Cortex of kidney (tissue), 1 donor: ENCODE measurements around the gene KCMF1.

ENCODE experiments used
- DNase-seq: peaks from one replicate; lab custom pipeline; 2025; lab: John Stamatoyannopoulos, UW

The KCMF1 gene

DNA sequence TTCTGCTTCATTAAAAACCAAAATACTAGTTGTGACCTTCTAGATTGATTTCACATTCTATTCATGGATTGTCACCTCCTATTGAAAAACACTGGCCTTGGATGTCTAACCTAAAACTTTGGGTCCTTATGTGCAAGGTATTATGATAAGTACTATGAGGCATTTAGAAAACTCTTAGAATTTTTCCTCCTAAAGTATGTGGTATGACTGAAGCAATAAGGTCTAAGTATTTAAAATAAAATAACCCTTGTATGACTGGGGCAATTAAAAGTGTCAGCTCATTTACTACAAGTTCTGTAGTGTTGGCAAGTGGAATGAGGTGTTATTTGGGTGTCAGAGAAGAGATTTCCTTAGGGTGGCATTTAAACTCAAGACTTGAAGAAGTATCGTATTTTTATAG is 15.1 kb downstream of the KCMF1 start:
- DNase-seq: no peak

DNA sequence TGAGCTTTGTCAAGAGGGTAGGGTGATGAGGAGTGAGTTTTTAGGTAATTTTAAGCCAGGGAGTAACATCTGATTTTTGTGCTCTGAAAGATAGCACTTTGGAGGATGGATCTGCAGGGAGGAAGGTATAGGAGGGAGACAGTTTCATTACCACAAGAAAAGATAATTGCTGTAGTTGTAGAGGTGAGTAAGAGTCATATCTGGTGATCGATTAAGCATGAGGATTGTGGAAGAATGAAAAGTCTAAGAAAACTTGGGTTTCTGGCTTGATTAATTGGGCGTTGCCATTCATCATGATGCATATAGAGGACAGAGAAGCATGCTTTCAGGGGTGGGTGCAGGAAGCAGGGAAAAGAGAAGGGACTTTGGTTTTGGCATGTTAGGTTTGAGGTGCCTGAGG is 18.5 kb downstream of the KCMF1 start:
- DNase-seq: no peak

DNA sequence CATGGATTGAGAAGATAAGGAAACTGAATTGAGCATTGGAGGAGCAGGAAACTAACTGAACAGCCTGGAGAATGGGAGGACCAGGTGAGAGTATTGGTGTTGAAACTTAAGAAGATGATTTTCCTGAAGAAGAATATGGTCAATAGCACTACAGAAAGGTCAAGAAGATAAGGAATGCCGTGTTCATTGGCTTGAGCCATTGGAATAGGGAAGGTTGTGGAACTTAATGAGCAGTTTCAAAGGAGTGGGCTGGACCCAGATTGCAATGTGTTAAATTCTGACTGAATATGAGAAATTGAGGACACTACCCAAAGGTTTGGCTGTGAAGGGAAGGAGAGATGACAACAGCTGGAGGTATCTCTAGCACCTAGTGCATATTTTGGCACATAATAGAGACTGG is 19.0 kb downstream of the KCMF1 start:
- DNase-seq: no peak

DNA sequence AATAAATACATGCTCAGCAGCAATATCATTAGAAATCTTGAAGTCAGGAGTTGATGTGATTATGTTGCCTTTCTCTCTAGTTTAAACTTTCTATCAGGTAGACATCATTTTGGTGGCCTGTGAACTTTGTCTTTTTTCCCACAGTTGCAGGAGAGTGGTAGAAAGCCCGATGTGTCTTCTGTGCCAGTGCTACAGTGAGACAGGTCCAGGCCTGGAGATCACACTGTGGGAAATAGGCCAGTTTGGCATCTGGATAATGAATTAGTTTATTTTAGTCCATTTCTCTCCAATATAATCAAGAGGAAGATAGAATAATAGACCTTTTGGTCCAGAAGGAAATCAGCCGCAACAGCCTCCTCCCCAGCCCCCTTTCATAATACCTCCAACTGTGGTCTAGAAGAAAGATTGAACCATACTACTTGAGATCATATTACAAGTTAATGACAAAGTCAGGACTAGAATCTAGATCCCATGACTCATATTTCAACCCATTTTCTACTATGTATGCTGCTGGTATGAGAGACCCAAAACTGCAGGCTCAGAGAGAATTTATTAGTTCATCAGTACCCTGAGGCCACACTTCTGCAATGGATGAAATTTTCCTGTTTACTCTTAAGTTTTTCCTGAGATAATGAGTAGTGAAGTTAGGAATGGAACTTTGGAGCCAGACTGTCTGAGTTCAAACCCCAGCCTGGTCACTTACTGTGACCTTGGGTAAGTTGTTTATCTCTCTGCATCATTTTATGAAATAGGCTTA is 20.6 kb downstream of the KCMF1 start:
- DNase-seq: no peak

DNA sequence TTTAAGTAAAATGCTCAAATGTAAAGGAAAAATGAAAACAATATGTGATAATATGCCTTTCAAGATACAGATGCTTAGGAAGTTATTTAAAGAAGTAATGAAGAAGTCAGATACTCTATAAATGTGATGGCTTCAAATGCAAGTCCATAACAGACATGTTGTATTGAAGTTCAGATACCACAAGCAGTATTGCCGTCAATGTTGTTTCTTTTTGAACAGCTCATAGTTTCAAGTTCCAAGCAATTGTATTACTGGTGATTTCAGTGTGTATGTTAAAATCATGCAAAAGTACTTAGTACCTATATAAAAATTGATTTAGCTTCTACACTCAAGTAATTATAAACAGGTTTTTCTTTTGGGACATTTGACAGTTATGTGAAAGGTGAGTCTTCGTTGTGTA is 24.9 kb downstream of the KCMF1 start:
- DNase-seq: no peak

DNA sequence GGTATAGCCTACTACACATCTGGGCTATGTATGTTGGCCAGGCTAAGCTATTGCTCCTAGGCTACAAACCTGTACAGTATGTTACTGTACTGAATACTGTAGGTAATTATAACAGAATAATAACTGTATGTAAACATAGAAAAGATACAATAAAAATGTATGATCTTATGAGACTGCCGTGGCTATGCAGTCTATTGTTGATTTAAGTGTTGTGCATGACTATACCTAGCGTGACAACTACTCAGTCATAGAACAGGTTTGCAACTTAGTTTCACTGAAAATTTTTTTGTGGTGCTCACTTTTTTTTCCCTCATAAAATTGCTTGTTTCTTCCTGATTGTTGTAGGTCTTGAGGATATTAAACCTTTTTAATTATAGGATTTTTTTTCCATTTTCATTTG is 25.9 kb downstream of the KCMF1 start:
- no peak for DNase-seq

DNA sequence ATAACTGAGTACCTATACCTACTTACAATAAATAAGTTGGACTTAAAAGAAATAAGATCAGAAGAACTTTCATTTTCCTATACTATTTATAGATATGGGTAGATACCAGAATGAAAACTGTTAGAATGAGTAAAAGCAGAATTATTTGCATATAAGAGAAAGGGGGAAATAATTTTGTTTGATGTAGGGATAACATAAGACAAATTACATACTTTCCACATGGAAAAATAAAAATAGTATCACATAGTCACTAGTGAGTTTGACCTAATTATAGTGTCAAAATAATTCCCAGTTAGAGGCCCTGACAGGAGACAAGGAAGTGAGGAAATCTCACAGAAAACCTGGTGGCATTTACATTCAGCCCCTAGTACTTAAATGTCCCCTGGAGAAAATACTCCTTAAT is 28.6 kb downstream of the KCMF1 start:
- no peak for DNase-seq

DNA sequence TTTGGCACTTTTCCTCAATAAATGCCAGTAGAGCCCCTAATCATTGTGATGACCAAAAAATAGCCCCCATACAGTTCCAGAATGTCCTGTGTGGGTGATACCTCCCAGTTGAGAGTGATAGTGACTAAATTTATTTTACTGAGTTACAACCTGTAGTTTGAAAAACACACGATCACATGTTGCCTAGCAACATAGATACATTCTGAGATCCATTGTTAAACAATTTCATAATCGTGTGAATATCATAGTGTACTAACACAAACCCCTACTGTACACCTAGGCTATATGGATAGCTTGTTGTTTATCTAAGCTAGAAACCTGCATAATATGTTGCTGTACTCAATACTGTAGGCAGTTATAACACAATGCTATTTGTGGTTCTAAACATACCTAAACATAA is 30.6 kb downstream of the KCMF1 start:
- DNase-seq: no peak

DNA sequence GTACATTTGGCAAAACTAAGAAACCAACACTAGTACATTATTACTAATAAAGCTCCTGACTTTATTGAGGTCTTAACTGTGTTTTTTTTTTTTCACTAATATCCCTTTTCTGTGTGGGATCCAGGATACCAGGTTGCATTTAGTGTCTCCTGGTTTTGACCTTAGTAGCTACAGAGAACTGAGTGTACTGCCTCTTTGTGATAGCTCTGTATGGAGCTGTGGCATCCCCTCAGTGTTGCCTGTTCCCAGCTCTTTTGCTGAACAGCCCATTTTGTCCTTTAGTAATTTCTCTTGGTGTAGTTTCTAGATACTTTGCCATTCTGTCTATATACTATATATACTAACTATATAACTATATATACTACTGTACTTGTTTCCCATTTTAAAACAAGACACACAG is 31.6 kb downstream of the KCMF1 start:
- no peak for DNase-seq

DNA sequence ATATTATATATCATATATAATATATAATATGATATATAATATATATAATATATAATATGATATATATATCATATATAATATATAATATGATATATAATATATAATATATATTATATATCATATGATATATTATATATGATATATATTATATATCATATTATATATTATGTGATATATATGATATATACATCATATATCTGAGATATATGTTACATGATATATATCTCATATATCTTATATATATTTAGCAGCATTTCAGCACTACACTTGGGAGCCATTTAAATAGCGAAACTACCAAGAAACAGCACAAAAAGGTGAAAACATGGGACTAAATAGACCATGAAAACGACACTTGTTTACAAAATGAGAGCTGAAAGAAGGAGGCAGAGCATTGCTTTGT is 37.3 kb downstream of the KCMF1 start:
- no peak for DNase-seq

DNA sequence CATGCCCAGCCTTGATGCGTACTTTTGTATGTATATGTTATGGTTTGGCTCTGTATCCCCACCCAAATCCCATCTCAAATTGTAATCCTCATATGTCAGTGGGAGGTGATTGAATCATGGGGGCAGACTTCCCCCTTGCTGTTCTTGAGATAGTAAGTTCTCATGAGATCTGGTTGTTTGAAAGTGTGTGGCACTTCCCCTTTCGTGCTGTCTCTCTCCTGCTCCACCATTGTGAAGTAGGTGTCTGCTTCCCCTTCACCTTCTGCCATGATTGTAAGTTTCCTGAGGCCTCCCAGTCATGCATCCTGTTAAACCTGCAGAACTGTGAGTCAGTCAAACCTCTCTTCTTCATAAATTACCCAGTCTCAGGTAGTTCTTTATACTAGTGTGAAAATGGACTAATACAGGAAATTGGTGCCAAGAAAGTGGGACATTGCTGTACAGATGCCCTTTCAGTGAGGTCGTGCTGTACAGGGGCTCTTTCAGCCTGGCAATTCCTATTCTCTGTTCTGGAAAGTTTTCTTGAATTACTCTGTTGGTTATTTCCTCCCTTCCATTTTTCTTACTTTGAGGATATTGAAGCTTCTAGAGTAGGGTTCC is 38.2 kb downstream of the KCMF1 start:
- no peak for DNase-seq

DNA sequence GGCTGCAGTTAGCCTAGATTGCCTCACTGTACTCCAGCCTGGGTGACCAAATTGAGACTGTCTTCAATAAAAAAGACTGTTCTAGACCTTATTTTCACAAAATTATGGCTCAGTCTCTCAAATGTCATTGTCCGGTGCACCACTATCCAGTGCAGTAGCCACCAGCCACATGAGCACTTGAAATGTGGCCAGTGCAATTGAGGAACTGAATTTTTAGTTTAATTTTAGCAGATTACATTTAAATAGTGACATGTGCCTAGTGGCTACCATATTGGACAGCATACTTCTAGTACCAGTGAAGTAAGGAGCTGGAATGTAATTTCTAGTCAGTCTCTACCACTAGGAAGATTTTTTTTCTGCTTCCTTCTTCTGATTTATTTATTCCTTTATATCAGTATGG is 39.4 kb downstream of the KCMF1 start:
- no peak for DNase-seq

DNA sequence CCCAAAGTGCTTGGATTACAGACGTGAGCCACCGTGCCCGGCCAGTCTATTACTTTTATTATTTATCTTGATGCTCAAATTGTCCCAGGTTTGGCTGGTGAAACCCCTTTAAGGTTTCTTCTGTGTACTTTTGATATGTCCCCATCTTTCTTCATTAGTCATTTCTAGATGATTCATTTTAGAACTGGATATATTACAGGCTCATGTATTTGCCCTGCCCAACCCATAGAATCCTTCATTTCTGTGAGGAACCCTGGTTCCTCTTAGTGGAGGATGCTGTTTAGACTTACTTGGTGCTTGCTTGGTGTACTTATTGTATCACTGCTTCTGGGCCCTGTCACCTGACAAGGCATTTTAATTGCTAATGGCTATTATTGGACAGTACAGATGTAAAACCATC is 40.1 kb downstream of the KCMF1 start:
- DNase-seq: no peak

DNA sequence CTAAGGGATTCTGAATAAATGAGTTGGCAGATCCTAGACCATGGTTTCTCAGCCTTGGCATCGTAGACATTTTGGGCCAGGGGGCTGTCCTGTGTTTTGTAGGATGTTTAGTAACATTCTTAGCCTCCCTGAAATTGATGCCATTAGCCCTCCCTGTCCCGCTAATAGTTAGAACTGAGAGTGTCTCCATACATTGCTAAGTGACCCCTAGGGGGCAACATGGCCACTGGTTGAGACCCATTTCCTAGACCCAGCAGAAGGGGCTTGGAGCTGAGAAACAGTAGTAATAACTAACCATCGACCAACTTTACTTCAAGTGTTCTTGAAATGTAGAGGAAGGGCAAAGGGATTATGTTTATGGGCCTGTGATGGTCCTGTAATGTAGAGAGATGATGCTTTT is 40.8 kb downstream of the KCMF1 start:
- no peak for DNase-seq

DNA sequence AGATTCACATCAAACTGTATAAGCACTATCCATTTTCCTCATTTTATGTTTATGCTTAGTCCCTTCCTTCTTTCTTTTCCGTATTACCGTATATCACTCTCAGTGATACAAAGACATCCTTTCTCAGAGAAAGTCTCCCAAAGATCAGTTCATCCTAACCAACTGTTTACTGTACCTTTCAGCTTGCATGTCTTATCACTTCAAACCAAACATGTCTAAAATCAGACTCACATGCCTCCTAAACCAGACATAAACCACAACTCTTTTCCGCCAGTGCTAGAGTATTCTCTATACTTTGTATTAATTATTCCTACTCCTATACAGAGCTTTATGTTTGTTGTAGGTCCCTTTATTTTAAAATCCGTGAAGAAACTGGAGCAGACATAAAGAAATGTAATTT is 41.5 kb downstream of the KCMF1 start:
- no peak for DNase-seq

DNA sequence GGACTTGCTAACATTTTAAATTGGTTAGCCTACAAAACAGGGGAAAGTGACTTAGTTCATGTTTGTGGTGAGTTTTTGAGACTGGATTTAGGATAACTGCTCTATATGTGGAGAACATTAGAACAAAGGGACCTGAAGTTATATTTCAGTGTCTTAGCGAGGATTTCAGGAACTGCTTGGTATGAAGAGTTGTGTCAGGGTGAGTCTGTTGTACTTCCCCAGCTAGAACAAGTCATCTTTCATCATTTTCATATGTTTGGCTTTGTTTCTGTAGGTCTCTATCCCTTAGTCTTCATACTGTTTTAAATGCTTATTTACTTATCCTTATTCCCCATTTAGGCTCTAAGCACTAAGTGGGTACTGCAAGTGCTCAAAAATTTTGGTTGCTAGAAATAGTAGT is 41.9 kb downstream of the KCMF1 start:
- no peak for DNase-seq

DNA sequence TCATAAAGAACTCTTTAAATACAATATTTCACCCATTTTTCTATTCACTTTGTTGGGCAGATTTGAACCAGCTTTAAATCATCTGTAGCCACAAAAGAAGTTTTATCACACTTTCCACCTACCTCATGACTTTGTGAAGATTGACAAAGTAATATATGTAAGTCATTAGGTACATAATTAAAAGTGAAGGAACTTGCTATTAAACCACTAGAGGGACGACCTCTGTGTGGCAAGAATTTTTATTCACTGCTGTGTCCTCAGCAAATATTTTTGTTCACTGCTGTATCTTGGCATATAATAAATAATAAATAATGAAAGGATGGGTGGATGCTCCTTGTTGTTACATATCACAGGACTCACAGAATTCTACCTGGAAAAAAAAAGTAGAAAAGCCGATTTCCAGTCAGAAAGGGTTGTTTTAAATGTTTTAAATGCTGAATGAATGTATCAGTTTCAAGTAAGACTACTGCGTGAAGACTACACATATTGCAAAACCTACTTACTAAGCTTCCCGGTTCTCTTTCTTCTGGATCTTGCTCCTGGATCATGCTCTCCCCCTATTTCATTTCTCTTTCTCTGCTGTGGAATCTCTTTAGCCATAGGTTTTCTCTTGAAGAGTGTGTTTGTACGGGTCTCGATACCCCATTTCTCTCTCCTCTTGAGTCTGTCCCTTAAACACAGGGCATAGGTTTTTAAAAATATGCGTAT is 44.8 kb downstream of the KCMF1 start:
- no peak for DNase-seq

DNA sequence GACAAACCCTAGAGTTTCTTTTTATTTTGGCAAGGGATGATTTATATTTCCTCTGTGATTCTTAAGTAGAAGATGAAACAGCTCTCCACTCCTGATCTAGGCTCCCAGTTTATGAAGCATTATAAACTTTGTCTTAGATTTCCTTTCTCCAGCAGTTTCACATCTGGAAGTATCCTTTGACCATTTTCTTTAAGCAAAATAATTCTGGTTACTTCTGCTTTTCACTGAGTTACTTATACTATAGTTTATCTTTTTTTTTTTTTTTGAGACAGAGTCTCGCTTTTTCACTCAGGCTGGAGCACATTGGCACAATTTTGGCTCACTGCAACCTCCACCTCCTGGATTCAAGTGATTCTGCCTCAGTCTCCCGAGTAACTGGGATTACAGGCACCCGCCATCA is 45.5 kb downstream of the KCMF1 start:
- no peak for DNase-seq

DNA sequence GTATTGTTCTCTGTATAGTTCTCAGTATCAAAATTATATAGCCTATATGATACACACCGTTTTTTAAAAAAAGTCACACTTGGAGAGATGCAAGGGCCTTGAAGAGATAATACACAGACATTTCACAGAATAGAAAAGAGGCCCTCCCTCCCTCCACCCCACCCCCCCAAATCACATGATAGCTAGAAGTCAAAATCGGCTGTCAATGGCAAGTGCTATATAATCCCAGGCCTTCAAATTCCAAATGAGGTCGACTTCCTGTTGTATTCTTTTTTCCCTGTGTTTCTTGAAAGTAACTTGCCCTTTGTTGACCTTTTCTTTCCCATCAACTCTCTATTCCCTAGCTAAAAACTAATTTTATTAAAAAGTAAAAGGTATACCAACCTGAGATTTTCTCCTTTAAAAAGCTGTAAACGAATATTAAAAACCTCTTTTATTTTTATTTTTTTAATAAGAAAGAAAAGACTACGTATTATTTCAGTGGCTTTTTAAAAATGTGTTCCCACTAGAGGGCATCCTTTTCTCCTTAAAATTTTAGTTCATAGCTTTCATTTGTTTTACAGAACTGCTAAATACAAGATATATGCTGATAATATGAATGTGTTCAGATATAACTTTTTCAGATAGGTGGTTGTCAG is 46.6 kb downstream of the KCMF1 start:
- DNase-seq: no peak

DNA sequence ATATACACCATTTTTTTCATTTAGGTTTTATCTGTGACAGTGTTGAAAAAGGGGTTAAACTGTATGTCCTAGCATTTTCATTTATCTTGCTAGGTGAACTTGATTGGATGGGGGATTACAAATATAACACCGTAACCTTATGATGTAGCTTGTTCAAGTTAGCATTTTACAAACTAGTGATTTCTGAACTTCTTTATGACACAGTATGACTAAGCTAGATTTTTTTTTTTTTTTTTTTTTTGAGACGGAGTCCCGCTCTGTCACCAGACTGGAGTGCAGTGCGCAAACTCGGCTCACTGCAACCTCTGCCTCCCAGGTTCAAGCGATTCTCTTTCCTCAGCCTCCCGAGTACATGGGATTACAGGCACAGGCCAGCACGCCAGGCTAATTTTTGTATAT is 47.1 kb downstream of the KCMF1 start:
- DNase-seq: no peak

DNA sequence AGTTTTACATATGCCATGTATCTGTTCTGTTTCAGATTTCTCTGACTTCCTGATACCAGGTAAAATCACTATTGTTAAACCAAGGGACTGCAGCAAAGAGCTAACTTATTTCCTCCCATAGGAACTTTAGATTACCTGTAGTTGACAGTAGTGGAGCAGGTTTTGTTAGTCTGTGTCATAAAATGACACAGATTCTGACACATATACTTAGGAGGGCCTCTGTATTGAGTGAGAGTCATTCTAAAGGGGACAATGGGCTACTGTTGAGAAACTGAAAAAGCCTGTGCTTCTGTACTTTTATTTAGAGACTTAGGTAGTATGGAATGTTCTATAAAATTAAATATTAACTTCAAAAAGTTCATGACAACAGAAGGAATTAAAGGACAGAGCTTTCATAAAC is 48.2 kb downstream of the KCMF1 start:
- no peak for DNase-seq

DNA sequence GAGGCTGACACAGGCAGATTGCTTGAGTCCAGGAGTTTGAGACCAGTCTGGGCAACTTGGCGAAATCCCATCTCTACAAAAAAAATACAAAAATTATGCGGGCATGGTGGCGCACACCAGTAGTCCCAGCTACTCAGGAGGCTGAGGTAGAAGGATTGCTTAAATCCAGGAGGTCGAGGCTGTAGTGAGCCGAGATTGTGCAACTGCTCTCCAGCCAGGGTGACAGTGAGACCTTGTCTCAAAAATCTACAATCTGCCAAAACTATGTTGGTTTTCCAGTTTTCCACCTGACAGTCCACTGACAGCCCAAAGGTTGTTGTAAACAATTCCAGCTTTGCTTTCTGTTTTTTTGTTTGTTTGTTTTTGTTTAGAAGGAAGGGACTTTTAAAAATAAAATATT is 51.3 kb downstream of the KCMF1 start:
- no peak for DNase-seq
